SW 1271 (cell line): Measurements from ENCODE around the gene TNFRSF1A.

Experiments used
- DNase-seq, 2 experiments: peaks; one replicate each; lab custom pipeline; 2025; lab: John Stamatoyannopoulos, UW

TNFRSF1A gene

GRCh38 chr12:6323995-6324711 is 17.7 kb downstream of the TNFRSF1A start:
- no peak for DNase-seq

GRCh38 chr12:6323340-6323994 is 18.4 kb downstream of the TNFRSF1A start:
- DNase-seq: peak; percentile 90 to 93

- DNase-seq: no peak
Observed at GRCh38 chr12:6322969-6323339, 18.9 kb downstream of the TNFRSF1A start.

DNA sequence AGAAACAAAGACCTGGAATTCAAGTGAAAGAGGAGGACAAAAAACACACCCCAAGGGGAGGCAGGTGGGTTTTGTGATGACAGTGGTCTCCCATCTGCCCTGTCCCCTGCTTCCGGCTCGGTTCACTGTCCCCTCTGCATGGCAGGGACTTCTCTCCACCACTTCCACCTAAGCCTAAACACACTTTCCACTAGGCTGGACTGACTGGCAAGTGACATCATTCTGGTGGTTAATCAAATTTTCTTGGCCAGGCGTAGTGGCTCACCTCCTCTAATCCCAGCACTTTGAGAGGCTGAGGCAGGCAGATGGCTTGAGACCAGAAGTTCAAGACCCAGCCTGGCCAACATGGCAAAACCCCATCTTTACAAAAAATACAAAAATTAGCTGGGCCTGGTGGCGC is 19.5 kb downstream of the TNFRSF1A start:
- DNase-seq: no peak

DNA sequence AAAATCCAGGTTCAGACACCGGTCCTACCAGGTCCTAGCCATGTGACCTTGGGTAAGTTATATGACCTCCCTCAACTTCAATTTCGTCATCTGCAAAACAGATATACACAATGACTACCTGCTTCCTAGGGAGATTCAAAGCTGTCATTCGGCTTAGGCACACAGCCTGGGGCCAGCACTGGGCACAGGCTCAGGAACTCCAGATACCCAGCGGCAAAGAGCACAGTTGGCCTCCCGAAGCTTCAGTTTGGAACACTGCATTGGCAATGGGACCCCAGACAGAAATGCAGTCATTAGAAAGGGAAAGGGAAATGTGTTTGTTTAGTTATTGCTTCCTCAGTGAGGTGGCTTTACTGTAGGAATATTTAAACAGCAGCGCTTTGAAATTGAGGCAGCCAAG is 20.0 kb downstream of the TNFRSF1A start:
- DNase-seq: no peak

DNA sequence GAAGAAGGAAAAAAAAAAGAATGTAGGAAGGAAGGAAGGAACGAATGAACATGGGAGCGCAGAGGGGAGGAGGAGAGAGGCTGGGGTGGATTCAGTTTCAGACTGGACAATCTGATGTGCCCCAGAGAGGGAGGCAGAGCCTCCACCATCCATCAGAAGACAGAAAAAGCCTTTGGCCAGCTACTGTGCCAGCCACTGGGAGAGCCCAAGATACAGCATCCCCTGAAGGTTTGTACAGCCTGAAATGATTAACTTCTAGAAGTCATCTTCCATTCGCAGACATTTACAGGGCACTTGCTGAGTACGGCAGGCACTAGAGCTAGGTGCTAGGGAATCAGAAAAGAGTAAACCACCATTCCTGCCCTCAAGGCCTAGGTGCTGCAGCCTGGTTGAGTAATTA is 22.4 kb downstream of the TNFRSF1A start:
- DNase-seq: no peak

DNA sequence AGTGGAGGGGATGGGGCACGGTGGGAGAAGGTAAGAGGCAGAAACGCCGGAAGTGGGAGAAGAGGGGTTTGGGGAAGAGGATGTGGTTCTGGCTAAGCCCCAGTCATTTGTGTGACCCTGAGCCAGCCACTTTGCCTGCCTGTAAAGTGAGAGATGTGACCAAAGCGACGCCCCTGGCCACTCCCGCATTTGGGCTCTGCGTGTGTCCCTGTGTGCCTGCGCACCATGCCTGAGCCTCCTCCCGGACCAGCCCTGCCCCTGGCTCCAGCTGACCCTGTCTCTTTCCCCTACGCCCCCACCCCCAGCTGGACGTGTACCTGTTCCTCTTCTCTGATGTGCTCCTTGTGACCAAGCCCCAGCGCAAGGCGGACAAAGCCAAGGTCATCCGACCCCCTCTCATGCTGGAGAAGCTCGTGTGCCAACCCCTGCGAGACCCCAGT is 23.4 kb downstream of the TNFRSF1A start:
- DNase-seq: no peak

GRCh38 chr12:6317693-6318439 is 24.0 kb downstream of the TNFRSF1A start:
- no peak for DNase-seq

GRCh38 chr12:6316921-6317692 is 24.8 kb downstream of the TNFRSF1A start:
- no peak for DNase-seq

DNA sequence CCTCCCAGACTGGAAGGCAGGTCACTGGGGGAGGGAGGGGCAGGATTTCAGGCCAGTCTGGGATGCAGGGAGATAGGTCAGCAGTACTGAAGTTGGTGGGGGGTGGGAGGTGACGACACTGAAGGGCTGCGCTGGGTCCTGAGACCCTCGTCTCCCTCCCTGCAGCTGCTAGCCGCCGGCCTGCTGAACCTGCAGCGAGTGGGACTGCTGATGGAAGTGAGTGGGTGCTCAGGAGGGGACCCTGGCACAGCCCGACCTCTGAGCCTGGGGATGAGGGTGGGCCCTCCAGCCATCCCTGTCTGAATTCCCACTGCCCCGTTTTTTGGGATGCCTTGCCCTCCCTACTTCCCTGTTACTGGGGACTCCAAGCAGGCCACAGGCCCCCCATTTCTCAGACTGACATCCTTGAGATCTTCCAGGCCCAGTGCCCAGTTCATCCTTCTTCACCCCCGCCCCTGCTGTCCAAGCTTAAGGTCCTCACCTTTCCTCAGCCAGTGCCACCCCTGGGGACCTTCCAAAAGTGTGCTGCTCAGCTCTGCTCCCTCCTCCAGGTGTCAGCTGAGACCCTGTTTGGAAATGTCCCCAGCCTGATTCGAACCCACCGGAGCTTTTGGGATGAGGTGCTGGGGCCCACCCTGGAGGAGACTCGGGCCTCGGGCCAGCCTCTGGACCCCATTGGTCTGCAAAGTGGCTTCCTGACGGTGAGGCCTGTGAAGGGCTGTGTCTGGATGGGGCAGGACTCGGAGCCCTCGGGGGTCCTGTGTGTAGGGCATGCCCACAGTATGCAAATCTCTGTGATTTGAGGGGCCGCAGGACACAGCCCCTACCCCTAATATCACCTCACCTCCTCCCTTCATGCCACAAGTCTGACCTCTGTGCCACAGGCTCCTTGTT is 25.9 kb downstream of the TNFRSF1A start:
- DNase-seq: no peak

DNA sequence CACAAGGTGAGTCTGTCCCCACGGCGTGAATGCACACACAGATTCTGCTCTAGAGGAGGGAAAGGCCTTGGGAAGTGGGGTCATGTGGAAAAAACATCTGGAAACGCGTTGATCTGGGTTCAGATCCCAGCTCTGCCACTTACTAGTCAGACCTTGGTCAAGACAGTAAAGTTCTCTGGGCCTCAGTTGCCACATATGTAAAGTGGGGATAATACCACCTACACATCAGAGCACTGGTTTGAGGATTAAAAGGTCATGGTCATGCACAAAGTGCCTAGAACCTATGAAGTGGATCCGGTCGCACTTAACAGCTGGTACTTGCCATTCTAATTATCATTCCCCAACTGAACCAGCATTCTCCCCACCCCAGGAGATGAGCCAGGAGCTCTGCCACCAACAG is 26.7 kb downstream of the TNFRSF1A start:
- DNase-seq: no peak

GRCh38 chr12:6314776-6315175 is 27.1 kb downstream of the TNFRSF1A start:
- DNase-seq: no peak

- no peak for DNase-seq
Observed at GRCh38 chr12:6313326-6313940, 28.4 kb downstream of the TNFRSF1A start.

GRCh38 chr12:6312529-6313325 is 29.1 kb downstream of the TNFRSF1A start:
- DNase-seq: no peak

DNA sequence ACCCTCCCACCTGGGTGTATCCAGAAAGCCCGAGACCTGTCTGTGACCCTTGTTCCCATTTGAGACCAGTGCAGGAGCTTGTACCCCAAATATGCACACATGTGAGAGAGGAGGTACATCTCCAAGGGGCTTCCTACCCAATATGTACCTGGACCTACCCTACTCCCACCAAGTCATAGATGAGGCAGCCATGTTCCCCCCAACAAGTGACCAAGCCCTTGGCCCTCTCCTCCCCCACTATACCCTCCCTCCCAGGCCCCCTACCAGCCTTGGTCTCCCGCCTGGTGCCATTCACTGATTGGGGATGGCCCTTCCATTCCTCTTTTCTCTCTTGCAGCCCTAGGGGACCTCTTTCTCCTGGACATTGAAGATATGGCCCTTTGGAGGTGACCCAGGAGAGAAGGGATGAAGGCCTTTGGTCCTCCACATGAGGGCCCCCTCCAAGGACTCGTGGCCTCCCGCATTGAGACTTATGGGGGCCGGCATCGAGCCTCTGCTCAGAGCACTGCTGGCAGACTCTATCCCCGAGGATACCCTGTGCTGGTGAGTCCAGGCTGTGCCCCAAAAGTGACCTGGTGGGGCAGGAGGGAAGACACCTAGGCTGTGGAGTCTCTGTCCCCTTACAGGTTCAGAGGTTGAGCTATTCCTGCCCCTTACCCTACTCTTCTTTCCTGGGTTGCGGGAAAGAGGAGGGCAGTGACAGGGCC is 29.9 kb downstream of the TNFRSF1A start:
- DNase-seq: no peak

- DNase-seq: no peak
Observed at GRCh38 chr12:6310771-6311610, 30.9 kb downstream of the TNFRSF1A start.

DNA sequence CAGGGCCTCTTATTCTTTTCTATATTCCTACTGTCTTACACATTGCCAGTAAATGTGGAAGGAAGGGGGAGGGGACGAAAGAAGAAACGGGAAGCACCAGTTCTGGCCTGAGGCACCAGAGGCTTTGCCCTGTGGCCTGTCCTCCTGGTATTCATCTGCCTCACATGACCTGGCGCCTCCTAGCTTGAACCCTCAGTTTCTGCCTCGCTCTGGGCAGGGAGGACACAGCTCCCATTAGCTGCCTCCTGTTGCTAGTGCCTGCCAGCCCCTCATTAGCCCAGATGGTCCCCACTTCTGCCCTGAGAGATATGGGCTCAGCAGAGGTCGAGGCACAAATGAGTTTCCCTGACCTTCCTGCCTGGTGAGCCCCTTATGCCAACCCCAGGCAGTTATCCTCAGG is 34.3 kb downstream of the TNFRSF1A start:
- DNase-seq: no peak

DNA sequence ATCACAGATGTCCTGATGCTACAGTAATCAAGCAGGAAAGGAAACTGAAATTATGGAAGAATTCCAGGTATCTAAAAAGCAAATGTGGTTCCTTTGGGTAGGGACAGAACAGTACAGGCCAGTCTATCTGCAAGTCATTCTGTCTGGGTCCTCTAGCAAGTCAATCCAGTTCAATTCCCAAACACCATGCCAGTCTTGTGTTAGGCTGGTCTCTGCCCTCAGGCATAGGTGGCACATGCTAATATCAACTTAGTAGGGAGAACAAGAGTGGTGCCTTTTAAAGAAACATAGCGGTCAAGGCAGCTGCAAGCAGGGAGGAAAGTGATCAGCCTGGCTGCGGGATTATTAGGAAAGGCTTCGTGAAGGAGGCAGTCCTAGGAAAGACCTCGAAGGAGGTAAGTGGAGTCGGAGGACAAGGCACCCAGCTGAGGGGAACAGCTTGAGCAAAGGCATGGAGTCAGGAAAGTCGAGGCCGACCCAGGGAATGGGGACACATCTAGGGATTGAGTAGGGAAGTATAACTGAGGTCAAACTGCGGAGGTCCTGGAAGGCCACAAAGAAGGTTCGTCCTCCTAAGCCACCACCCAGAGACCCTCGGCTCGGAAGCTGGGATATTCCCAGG is 35.2 kb downstream of the TNFRSF1A start:
- no peak for DNase-seq
